Stimulated activated CD4-positive, alpha-beta T cell treated with anti-CD3 and anti-CD28 coated beads, Interleukin-15, amount 100 ng/mL, for 48 hours (primary cell): ENCODE measurements around the gene RNF183.
"Not testable (repeated sequence)": the region's sequence is repeated elsewhere in the genome, so short reads cannot be mapped to it uniquely, and the experiment has no call there.

ENCODE experiments used
- DNase-seq, 2 donors: peaks; one replicate each; pipeline ENCODE4 v3.0.0-alpha.2; 2020; ENCODE audit warnings: low read depth in 2 of 2

Gene RNF183

DNA sequence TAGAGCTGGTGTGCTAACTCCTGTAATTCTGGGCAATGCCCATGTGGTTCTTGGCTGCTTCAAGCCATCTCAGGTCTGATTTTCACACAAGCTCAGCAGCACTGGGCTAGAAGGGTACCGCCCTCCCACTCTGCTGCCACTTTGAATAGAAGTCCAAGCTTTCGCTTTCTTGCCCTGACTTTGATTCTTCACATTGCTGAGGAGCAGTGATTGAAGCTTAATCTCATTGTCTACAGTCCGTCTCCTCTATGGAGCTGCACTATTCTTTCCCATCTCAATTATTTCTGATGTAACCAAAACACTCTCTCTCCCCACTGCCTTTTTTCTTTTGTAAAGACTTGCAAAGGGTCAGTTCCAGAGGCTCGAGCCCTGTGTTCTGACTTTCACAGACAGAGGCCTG is 12.9 kb upstream of the RNF183 start:
- DNase-seq = no peak

DNA sequence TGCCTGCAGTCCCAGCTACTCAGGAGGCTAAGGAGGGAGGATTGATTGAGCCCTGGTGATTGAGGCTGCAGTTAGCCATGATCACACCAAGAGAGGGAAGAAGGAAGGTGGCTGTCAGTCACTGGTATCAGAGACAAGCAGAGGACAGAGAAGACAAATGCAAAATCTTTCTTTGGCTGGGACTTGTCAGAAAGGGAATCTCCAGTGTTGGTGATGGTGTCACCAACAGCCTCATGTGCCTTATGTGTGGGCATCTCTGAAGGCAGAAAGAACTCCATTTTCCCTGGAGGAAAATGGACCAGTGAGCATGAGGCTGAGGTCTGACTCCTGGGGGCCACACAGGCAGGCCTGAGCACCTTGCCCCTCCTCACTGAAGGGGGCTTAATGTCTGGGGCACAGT is 12.1 kb upstream of the RNF183 start:
- DNase-seq = no peak

DNA sequence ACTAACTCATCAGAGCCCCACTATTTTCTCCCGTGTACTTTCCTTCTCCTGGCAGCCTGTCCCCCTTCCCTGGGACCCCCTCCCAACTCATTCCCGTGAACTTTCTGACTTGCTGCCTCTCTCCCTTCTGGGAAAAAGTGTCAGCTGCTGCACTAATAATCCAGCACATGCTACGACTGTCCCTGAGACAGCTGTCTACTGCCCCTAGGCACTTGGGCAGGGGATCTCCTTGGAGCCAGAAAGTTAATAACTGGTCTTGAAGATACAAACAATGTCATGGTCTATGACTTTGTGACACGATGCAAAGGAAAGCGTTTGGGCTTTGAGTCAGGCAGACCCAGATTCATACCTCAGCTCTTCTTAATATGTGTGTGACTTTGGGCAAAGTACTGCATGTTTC is 10.1 kb upstream of the RNF183 start:
- no peak for DNase-seq

DNA sequence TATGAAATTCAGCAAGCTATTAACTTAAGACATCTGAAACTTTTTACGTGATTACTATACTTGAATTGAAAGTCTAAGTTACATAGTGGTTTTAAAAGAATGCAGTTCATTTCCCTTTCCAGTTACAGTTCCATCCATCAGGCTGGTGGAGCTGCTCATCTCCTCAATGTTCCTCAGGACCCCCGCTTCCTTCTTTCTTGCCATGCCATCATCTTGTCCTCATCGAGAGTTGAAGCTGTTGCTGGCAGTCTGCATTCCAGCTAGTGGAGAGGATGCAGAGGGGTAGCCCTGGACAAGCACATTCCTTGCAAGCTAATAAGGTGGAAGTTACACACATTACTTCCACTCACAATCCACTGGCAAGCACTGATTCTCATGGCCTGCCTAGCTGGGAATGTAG is 8.8 kb upstream of the RNF183 start:
- no peak for DNase-seq

DNA sequence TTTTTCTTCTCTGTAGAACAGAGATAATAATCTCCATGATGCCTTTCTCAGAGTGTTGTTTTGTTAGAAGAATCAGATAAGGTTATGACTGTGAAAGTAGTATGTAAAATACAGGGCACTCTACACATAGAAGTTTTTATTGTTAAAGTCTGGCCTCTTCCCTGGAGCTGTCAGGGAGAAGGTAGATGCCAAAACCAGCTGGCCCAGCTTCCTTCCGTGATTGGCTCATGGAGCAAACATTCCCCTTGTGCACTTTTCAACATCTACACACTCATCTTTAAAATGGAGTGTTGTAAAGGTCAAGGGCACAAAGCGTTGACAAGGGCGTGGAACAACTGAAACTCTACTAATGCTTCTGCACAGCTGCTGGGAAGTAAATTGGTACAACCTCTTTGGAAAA is 7.4 kb upstream of the RNF183 start:
- DNase-seq = no peak

DNA sequence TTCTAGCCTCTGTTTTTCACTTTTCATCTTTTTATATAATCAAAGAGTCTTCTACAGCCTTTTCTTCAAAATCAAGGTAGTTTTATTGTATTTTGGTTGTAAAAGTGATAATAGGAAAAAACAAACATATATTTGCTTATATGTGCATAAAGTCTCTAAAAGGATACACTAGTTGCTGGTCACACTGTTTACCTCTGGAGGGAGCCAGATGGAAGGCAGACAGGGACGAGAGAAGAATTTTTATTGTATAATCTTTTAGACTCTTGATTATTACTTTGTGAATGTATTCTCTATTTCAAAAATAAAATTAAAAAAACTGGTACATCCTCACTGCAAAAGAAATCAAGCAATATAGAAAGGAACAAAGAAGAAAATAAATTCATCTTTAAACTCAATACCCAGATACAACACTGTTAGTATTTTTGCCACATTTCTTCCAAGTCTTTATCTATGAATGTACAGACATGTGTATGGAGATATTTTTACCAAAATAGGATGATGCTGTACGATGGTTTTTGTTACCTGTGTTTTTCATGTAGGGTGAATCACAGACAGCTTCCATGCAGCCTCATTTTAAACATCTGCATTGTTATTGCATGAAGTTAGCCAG is 6.1 kb upstream of the RNF183 start:
- no peak for DNase-seq

DNA sequence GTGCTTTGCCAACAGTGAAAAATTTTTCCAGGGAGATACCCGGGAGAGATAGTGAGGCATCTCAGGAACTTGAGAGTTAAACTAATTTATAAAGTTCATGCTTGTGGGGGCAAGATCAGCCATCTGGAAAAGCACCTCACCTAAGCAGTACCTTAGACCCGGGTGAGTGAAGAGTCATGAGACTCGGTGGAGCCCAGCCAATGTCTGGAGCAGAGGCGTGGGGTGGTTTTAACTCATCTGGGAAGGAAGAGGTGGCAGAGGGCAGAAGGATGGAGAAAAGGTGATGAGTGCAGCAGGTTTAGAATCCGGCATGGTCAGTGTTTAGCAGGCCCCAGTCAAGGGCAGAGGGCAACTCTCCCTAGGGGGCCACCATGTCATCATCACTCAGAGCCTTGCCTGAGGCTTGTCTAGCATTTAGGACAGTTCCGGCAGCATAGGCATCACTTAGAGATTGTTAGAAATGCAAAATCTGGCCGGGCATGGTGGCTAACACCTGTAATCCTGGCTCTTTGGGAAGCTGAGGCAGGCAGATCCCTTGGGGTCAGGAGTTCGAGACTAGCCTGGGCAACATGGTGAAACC is 4.3 kb upstream of the RNF183 start:
- no peak for DNase-seq

DNA sequence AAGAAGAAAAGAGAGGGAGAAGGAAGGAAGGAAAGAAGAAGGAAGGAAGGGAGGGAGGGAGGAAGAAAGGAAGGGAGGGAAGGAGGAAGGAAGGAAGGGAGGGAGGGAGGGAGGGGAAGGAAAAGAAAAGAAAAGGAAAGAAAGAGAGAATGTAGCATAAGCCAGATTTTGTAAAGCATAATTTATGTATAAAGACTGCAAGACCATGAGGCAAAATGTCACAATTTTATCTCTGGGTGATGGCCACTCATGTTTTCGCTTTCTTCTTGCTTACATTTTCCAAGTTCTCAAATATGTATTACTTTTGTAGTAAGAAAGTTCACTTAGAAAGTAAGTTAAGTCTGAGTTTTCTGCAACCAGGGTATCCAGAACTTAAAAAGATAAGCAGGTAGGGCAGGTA is 3.4 kb upstream of the RNF183 start:
- DNase-seq = no peak

DNA sequence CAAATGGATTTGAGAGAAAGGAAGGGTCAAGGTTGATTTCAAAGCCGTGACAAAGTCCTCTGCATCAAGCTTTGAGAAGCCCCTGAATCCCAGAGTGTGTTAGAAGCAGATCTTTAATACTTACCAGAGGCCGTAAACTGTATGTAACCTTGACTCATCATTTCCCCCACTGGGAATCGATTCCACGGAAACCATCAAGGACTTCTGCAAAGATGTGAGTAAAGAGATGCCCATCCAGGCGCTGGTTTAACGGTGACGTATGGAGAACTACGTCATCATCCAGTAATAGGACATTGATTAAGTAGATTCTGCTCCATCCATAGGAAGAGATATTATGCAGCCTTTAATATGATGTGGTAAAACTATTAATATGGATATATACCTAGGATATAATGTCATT is 1.6 kb downstream of the RNF183 start:
- DNase-seq = no peak

DNA sequence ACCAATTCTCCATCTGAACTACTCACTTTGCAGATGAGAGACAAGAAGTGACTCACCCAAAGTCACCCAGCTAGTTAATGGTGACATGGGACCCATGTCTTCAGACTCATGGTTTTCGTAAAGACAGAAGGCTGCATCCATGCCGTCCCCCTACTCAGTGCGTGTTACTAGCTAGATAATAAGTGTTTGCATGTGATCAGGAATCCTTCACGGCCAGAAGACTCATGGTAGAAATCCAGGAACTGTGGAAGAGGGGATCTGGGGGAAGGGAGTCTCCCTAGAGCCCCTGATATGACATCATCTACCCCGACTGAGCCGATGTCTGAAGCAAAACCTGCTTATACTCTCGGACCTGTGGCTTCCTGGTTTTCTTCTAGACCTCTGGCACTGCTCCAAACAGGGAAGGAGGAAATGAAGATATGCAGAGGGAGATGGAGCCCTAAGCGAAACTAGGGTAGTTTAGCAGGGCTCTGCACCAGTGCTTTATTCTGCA is 3.3 kb downstream of the RNF183 start:
- no peak for DNase-seq

DNA sequence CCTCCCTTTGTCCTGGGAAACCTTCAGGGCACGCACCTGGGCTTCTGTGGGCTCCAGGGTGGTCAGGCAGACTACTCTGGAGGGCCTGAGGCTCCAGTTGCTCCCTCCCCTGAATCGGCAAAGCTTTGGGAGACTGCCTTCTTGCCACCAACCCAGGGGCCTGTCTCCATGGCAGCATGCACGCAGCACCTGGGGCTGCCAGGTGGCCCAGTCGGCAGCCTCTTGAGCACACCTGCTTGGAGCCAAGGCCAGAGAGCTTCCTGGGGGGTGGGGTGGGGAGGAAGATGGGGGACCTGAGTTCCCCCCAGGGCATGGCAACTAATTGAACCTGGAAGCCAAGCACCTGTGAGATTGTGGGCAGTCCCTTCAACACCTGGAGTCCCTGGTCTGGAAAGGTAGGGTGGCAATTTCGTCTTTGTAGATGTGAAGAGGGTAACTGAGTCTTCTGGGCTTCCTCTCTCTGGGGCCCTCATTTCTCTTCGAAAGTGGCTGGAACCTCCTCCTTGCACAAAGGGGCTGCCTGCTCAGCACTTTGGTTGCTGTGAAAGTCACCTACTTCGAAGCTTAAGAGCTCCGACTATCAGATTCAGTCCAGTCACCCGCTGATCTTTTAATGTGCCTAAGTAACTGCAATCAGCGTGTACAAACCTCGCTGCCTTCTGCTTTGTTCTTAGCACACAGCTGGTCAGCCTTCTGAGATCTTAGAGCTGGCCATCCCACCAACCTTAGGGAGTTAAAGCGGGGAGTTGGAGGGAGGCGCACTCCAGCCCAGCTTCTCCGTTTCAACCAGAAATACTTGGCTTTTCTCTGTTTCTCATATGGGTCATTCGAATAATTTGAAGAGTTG is 4.0 kb downstream of the RNF183 start:
- DNase-seq = no peak

DNA sequence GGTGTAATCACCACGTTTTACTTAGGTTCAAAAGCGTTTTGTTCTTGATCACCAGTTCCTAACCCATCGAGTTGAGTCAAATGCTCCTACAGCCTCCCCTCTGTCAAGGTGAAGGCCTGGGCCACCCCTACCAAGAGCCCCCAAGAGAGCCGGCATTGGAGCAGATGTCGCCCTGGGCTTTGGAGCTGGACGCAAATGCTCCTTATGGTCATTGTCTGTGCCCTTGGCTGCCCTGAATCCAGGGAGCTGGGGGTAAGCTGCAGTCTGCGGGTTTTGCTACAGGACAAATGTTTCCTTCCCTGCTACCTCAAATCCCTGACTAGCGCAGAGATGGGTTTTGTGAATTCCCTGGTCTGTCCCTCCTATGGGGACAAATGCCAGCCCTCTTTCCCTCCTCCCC is 4.9 kb downstream of the RNF183 start:
- no peak for DNase-seq

DNA sequence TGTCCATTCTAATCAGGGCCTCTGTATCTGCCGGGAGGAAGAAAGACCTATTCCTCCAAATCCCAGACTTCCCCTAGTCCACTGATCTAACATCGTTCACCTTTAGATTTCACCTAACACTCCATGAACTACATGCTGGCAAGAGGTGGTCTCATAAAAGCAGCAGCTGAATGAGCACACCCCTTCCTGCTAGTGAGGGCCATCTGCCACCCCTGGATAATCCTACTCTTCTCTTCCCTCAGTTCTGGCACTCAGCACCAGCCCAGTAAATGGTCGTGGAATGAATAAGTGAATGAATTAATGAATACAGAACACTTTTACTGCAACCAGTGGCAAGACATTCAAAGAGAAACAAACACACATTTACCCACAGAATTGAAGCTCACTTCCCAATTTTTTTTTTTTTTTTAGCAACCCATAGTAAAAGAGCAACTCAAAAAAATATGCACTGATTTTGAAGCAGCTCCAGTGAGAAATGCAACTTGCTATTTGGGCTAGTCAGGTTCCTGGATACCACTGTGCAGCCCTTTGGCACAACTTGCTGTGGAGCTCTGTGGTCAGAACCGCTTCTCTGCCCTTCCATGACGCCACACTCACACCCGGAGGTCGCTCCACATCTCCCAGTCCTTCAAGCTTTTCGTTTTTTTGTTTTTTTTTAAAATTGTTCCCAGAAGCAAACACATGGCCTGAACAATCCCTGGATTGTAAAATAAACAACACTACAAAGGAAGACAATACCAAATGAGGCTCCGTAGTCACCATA is 6.2 kb downstream of the RNF183 start:
- no peak for DNase-seq

DNA sequence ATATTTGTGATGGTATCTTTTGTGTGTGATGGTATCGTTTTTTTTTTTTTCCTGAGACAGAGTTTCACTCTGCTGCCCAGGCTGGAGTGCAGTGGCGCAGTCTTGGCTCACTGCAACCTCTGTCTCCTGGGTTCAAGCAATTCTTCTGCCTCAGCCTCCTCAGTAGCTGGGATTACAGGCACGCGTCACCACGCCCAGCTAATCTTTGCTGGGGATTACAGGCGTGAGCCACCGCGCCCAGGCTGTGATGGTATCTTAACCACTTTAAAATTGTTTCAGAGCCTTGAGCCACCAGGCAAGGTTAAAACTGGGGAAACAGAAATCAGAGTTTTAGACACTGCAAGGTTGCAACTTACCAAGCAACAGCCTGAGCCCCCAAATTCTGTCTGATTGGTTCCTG is 6.9 kb downstream of the RNF183 start:
- DNase-seq = not testable (repeated sequence)

DNA sequence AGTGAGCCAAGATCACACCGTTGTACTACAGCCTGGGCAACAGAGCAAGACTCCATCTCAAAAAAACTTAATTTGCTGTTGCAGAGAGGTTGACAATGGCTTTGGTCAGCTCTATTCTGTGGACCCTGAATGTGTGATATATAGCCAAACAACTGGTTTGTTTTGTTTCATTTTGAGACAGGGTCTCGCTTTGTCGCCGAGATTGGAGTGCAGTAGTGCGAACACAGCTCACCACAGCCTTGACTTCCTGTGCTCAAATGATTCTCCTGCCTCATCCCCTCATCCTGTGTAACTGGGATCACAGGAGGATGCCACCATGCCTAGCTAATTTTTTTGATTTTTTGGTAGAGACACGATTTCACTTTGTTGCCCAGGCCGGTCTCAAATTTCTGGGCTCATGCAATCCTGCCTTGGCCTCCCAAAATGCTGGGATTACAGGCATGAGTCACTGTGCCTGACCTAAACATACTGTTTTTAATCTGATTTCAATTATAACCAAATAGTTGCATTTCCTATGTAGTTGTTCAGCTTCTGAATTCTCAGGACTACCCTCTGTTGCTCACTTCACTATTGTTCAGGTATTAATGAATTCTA is 9.8 kb downstream of the RNF183 start:
- DNase-seq = no peak

DNA sequence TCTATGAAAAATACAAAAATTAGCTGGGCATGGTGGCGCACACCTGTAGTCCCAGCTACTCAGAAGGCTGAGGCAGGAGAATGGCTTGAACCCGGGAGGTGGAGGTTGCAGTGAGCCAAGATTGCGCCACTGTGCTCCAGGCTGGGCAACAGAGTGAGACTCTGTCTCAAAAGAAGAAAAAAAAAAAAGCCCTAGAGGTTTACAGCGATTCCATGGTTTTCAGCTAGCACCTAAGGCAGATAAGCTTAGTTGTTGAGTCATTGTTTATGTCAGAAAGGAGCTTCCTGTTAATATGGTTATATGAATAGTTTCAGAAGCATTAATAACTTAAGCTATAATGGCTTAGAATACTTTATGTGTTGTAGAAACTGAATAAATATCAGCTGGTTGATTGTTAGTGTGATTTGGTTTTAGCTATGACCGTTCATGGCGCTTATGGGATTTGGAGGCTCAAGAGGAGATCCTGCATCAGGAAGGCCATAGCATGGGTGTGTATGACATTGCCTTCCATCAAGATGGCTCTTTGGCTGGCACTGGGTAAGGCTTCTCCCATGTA is 13.0 kb downstream of the RNF183 start:
- no peak for DNase-seq

DNA sequence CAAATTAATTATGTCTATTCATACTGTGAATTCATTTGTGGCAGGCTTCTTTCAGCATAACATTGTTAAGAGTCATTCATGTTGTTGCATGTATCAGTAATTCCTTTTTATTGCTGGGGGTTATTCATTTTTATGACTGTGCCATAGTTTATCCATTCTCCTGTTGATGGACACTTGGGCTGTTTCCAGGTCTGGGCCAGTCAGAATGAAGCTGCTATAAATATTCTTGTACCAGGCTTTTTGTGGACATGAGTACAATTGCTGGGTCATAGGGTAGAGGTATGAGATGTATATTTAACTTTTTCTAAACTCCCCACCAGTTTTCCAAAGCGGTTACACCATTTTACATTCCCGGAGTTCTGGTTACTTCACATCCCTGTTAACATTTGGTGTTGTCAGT is 14.1 kb downstream of the RNF183 start:
- no peak for DNase-seq

DNA sequence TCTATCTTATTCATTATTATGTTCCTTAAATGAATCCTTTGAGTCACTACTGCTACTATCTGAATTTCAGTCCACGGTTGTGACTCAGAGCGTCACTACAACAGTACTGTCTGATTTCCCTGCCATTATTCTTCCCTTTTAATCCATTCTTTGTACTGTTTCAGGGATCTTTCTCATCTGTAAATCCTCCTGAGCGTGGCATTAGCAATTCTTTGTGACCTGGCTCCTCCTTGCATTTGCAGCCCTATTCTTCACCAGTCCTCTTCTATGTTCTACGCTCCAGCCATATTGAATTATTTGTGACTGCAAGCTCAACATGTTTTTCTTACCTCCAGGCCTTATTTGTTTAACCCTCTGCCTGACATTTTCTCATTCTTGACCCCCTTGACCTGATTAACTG is 21.8 kb downstream of the RNF183 start:
- DNase-seq = no peak

DNA sequence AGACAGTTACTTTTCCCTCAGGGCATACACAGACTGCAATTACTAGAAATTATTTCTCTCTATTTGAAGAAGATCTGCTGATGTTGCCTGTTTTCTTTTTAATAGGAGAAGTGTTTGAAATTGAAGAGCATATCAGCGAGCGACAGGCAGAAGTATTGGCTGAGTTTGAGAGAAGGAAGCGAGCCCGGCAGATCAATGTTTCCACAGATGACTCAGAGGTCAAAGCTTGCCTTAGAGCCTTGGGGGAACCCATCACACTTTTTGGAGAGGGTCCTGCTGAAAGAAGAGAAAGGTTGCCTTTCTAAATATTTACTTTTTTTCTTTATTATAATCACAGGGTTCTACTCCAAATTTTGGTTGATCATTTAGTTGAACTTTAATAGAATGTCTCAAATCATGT is 24.3 kb downstream of the RNF183 start:
- no peak for DNase-seq

DNA sequence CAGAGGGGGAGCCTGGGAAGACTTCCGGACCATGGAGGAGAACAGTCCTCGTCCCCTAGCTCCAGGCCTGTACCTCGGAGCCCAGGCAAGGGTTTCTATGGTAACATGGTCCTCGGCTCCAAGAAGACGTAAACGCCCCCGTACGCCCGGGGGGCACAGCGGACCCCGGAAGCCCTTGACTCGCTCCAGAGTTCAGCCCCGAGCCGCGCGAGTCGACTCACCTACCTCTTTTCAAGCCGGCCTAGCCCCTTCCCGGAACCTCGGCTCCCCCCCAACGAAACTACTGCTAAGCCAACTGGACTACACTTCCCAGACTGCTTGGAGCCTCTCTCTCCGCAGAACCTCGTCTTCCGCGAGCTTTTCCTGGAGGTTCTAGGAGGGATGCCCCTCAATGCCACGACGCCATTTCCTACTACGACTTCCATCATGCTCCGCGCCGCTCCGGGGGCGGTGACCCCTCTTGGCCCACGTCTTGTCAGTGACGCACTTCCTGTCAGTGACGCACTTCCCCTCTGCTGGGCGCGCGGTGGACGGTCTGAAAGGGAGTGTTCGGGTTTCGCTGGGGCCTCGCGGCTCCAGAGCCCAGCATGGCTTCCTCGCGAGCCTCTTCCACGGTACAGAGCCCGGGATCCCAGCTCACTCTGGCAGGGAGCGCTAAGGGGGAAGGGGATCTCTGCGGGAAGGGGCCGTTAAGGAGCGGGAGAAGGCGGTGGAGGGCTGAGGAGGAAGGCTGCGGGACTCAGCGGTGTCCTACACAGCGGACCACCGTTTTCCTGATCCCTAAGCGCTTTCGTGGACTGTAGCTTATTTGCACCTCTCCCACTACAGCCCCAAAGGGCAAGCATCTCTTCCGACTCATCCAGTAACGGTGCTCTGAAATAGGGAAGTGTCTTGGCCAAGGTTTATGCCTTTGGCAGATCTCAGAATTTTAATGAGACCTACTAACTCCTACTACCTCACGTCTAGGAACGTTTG is 27.7 kb downstream of the RNF183 start, which contains the start of the genes CDC26 and PRPF4:
CDC26 (minus strand) TSS at position 416 of the 975 bp plus-strand sequence. CDS start 3,065 bp downstream, outside the sequence.
PRPF4 (plus strand) TSS at position 502 of the 975 bp plus-strand sequence; CDS start at position 588, 86 bp downstream.
- peak; percentile 93 to 94 for DNase-seq
